ENCODE measurements around the gene STRBP. TPM values are rescaled to one million over a fixed set of nuclear protein-coding genes. Genes with fewer than 3 reads are reported as not detected.

The STRBP gene
- total and polyA plus RNA-seq, 9 of the 15 experiments (the other 6 are each of a cell fraction or from before 2014, with no cell fraction given) = 27.7 to 84.0 (median 70.2) TPM

- TF ChIP-seq MGA (IDR thresholded peaks at IDR 0.05) = no peak
- no peak for TF ChIP-seq SMARCA5 (IDR thresholded peaks at IDR 0.05)
- no peak for TF ChIP-seq OTX1 (CRISPR knock-in tag; IDR thresholded peaks at IDR 0.05)
- TF ChIP-seq ZKSCAN8 (CRISPR knock-in tag; IDR thresholded peaks at IDR 0.05) = no peak
- TF ChIP-seq ZBTB1 (CRISPR knock-in tag; IDR thresholded peaks at IDR 0.05; ENCODE audit: borderline replicate concordance, low read depth) = no peak
- TF ChIP-seq HES1 (IDR thresholded peaks at IDR 0.05; ENCODE audit: low read depth) = no peak
- no peak for TF ChIP-seq FOXP4 (CRISPR knock-in tag; IDR thresholded peaks at IDR 0.05; ENCODE audit: borderline replicate concordance)
Measured at GRCh38 chr9:123175854-123176629, 92.3 kb downstream of the STRBP start (continued).

Measured in K562 (cell line).